Dendritic cell treated with granulocyte-macrophage colony-stimulating factor and Interleukin-4, amounts not matched to agents 40 ng/mL and 50 ng/mL, for 4 days (primary cell): ENCODE measurements around the gene DAG1.

Source experiments
- H3K27ac Mint-ChIP-seq: one replicate; pipeline ENCODE4 v1.8.0; 2022; ENCODE audit warnings: mild to moderate bottlenecking, mixed read lengths
- H3K27me3 Mint-ChIP-seq: one replicate; pipeline ENCODE4 v1.8.0; 2022; ENCODE audit warnings: mild to moderate bottlenecking, mixed read lengths
- H3K36me3 Mint-ChIP-seq: one replicate; pipeline ENCODE4 v1.8.0; 2022; ENCODE audit warnings: low read depth, mixed read lengths
- H3K4me1 Mint-ChIP-seq: one replicate; pipeline ENCODE4 v1.8.0; 2022; ENCODE audit warnings: low read depth, mixed read lengths
- H3K4me3 Mint-ChIP-seq: one replicate; pipeline ENCODE4 v1.8.0; 2022; ENCODE audit warnings: mild to moderate bottlenecking, moderate library complexity, mixed read lengths
- H3K9me3 Mint-ChIP-seq: one replicate; pipeline ENCODE4 v1.8.0; 2022; ENCODE audit warnings: mixed read lengths
- intact Hi-C: fragments of 100-400 bp; cut with micrococcal nuclease; formaldehyde crosslinking; loops from one replicate; pipeline ENCODE4 v1.15.0; 2022

The DAG1 gene

DNA sequence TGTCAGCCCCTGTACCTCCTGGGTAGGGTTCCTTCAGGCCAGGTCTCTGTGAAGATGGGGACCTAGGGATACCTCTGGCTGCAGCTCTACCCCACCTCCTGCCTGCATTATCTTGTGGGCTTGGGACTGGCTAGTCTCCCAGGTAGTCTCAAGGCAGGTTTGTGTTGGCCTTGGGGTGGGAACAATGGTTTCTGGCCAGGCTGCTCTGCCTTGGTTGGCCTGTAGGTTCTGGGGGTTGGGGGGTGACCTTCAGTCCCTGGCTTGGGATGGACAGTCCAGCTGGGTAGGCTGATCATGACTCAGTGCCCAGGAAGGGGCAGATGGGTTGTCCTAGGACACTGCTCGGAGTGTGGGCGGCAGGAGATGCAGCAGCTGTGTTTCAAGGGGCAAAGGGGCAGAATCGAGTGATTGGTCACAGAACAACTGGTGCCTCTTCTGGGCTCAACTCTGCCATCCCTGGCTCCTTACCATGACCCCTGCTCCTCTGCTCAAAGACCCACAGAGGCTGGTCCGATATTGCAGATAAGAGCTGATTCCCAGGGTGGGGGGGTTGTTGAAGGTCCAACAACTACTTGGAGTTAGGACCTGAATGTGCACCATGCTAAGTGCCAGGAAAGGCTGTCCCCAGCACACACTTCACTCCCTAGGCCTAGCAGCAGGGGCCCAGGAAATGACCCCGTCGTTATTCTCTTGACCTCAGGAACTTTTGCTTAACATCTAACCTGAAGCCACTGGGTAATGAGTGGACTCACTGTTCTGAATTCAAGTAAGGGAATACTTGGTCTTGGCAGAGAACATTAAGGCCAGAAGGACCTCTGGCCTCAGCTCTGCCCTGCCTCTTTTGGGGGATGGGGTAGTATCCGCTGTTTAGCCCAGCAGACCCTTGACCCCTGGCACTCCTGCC, 66.2 kb downstream of the DAG1 start:
- Mint-ChIP-seq H3K27ac (no peak overlapping the region), H3K27me3 (no peaks in the 10 kb centered on the region), H3K9me3 (no peaks in the 10 kb centered on the region), H3K4me1 (peaks cover 12% of the 10 kb centered on the region), H3K4me3 (no peak overlapping the region), H3K36me3 (peaks cover 30% of the 10 kb centered on the region)
- intact Hi-C loops: no loop called here

DNA sequence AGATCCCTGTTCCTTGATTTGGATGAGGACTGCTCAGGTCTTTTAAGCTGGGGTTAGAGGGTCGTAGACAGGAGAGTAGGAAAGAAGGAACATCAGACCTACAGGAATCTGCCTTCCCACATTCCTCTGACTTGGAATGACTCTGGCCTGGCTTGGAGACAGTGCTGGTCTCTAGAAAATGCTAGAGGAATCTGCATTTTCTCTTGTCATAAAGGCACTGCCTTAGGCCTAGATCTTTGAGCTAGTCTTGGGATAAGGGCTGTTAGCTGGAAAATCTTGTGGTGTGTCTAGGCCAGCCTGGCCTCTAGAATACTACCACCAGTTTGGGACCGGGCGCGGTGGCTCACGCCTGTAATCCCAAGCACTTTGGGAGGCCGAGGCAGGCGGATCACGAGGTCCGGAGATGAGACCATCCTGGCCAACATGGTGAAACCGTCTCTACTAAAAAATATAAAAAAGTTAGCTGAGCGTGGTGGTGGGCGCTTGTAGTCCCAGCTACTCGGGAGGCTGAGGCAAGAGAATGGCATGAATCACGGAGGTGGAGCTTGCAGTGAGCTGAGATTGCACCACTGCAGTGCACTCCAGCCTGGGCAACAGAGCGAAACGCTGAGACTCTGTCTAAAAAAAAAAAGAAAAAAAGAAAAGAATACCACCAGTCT, 66.9 kb downstream of the DAG1 start:
- peaks cover 4% of the 10 kb centered on the region for H3K27me3 Mint-ChIP-seq
- H3K4me1 Mint-ChIP-seq: peaks cover 12% of the 10 kb centered on the region
- peaks cover 22% of the 10 kb centered on the region for H3K36me3 Mint-ChIP-seq
- intact Hi-C loops: no loop called here
- H3K4me3 Mint-ChIP-seq: no peak overlapping the region
- H3K9me3 Mint-ChIP-seq: no peaks in the 10 kb centered on the region
- H3K27ac Mint-ChIP-seq: no peak overlapping the region

DNA sequence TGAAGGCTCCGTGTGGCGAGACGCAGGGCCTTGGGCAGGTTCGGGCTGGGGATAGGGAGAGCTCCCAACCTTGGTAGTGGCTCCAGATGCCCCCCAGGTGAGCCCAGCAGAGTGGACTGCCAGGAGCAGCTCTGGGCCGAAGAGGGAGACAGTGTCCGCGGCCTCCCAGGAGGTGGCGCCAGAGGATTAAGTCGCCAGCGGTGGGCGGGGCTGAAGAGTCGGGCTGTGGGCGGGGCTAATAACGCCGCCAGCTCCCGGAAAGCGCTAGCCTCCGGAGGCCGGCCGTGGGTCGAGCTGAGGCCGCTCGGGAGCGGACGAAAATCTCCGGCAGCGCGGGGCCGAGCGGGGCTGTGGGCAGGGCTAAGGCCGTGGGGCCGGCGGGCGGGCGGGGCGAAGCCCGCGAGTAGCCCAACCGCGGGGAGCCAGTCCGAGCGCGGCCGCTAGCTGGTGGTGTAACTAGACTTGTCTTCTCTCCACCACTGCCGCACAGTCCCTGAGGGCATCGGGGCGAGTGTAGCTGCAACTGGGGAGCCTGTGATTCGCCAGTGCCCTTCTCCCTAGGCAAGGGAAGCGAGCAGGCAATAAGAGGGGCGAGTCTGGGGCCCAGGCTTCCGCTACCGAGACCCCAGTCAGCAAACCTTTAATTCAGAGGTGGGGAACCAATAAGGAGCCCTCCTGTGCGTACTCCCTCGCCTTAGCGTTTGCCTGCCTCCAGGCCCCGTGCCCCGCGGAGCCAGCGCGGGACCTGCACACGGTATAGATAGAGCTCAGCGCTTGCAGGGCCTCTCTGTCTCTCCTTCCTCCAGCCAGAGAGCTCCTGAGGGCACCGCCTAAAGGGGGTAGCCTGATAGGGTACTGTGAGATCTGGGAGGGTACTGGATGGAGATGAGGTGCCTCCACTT, 69.8 kb downstream of the DAG1 start:
- H3K4me1 Mint-ChIP-seq: peaks cover 12% of the 10 kb centered on the region
- peak overlapping the region; percentile 70 for H3K4me3 Mint-ChIP-seq
- intact Hi-C loops: loop anchor here (1.0 kb wide), 1 partner anchor 131 kb away; no protein-coding TSS in a partner anchor
- peaks cover 19% of the 10 kb centered on the region for H3K27me3 Mint-ChIP-seq
- H3K9me3 Mint-ChIP-seq: no peaks in the 10 kb centered on the region
- peak overlapping the region; percentile 63 for H3K27ac Mint-ChIP-seq
- H3K36me3 Mint-ChIP-seq: no peaks in the 10 kb centered on the region

DNA sequence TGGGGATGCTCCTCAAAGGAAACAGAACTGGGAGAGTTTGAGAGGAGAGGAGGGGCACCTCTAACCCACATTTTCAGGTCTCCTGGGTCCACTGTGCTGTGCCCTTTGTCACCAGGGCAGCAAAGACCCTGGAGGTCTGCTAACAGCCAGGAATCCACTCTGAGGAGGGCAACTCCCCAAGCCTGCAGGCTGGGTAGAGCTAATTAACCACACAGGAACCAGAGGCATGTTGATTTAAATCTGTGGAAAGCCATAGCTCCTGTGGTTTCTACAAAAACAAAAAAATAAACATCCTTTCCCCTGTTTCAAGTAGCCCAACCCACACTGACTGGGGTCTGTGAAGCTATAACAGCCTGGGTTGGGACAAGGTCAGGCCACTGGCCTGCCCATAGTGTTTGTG, 82.0 kb downstream of the DAG1 start:
- Mint-ChIP-seq H3K4me1 (peaks cover 15% of the 10 kb centered on the region), H3K36me3 (no peaks in the 10 kb centered on the region), H3K4me3 (no peak overlapping the region), H3K27ac (no peak overlapping the region), H3K9me3 (no peaks in the 10 kb centered on the region), H3K27me3 (peaks cover 61% of the 10 kb centered on the region)
- intact Hi-C loops: no loop called here

DNA sequence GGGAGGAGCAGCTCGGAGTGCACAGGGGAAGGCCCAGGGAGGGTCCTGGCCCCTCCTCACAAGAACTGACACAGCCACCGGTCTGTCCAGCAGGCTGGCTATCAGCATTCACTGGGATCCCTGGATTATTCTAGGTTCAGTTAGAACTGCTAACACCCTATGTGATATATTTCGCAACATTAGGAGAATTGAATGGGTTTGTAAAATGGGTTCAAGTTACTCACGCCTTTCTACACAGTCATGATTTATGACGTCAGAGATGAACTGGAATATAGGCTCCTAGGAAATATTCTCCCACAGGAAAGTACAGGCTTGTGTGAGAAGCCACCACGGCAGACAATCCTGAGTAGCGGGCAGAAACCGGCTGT, 83.2 kb downstream of the DAG1 start:
- intact Hi-C loops: no loop called here

DNA sequence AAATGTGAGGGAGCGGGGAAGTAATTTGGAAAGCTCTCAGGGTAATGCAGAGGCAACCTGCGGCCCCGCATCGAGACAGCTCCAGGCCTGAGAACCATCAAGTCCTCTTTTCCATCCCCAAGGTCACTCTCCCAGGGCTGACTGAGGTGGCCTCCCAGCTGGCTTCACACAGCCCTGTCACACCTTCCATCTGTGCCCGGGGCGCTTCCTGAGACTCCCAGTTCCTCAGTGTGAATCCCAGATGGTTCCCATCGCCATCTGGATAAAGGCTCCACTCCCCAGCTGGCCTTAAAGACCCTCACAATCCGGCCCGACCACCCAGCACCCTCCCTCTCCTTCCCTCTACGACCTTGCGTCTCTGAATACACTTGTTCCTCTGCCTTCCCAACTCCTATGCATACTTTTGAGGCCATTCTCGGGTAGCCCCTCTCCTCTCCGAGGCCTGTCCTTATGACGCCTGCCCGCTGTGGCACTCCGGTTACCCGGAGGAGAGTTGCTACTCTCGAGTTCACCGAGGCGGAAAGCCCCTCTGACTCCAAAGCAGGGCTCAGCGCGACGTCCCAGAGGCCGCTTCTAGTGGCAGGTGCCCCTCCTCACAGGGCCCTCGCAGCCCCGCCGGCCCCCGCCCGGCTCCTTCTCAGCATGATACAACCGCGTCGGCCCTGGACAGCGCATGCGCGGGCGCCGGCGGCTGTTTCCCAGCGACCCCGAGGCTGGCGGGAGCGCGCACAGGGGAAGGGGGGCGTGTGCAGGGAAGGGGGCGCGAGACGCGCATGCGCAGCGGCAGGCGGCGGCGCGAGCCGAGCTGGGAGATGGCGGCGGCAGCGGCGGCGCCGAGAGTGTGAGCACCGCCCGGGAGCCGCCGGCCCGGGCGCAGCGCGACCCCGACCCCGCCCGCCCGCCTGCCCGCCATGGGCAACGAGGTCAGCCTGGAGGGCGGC, 83.9 kb downstream of the DAG1 start, which contains the start of gene BSN:
Gene BSN (plus strand): TSS at position 786 of the 941 bp plus-strand sequence. CDS start 126 bp downstream, at position 912.
- Mint-ChIP-seq H3K36me3 (no peaks in the 10 kb centered on the region), H3K27me3 (peaks cover 68% of the 10 kb centered on the region), H3K9me3 (no peaks in the 10 kb centered on the region), H3K4me1 (peaks cover 15% of the 10 kb centered on the region), H3K4me3 (peak within 1 kb of the TSS; percentile 70), H3K27ac (no peak within 1 kb of the TSS)
- intact Hi-C loops: no loop called here

More for the DNA sequence above, 83.2 kb downstream of the DAG1 start:
- Mint-ChIP-seq H3K4me3 (no peak overlapping the region), H3K4me1 (peaks cover 15% of the 10 kb centered on the region), H3K27ac (no peak overlapping the region), H3K9me3 (no peaks in the 10 kb centered on the region), H3K27me3 (peaks cover 67% of the 10 kb centered on the region), H3K36me3 (no peaks in the 10 kb centered on the region)

DNA sequence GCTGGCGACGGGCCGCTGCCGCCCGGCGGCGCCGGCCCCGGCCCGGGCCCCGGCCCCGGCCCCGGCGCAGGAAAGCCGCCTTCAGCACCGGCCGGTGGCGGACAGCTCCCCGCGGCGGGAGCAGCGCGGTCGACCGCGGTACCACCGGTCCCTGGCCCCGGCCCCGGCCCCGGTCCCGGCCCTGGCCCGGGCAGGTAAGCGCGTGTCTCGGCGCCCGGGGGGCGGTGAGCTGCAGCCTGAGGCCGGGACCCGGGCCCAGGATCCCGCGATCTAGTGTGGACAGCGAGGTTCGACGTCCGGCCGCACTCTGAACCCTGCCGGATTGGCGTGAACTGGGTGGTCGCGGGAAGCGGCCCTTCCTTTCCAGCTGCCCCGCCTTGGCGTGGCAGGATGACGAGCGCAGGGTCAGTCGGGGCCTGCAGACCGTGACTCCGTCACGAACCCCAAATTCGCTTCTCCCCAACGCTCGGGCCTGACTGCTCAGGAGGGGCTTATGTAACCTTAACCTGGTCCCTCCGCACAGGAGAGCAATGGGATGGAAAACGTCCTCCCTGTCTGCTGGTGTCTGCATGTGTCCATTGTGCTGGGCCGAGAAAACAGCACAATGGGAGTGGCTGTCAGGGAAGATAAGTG, 84.7 kb downstream of the DAG1 start:
- Mint-ChIP-seq H3K9me3 (no peaks in the 10 kb centered on the region), H3K4me1 (peaks cover 15% of the 10 kb centered on the region), H3K27ac (no peak overlapping the region), H3K27me3 (peaks cover 70% of the 10 kb centered on the region), H3K4me3 (no peak overlapping the region), H3K36me3 (no peaks in the 10 kb centered on the region)
- intact Hi-C loops: no loop called here

DNA sequence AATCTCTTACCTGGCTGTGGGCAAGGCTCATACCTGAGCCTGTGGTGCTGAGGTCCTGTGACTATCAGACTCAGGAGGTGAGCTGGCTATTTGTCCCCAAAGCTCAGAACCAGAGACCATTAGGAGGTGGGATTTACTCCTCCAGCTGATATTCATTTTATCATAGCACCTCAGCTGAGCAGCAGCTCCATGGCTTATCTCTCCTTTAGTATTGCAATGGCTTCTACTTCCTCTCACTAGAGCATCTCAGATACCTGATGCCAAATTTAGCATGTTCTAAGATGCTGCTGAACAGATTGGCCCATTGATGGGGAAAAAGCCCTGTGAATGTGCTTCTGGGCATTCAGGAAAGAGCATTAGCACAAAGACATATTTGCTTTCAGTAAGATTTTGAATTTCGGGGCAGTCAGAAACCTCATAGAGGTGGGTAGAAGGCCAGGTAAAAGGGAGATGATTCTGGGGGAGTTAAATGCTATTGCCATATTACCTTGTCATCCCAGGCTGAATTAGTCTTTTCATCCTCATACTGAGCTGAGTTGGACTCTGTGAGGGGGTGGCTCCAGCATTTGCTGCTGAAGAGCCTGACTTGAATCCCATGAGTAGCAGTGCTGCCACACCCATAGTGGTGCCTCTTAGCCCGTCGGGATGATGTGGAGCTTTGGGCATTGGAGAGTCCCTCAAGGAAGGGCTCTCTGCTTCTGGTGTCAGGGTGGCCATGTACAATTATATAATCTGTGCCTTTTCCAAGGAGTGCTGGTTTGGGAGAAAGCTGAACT, 86.6 kb downstream of the DAG1 start:
- Mint-ChIP-seq H3K4me1 (peaks cover 15% of the 10 kb centered on the region), H3K36me3 (no peaks in the 10 kb centered on the region), H3K4me3 (no peak overlapping the region), H3K27me3 (peaks cover 65% of the 10 kb centered on the region), H3K27ac (no peak overlapping the region), H3K9me3 (no peaks in the 10 kb centered on the region)
- intact Hi-C loops: no loop called here

DNA sequence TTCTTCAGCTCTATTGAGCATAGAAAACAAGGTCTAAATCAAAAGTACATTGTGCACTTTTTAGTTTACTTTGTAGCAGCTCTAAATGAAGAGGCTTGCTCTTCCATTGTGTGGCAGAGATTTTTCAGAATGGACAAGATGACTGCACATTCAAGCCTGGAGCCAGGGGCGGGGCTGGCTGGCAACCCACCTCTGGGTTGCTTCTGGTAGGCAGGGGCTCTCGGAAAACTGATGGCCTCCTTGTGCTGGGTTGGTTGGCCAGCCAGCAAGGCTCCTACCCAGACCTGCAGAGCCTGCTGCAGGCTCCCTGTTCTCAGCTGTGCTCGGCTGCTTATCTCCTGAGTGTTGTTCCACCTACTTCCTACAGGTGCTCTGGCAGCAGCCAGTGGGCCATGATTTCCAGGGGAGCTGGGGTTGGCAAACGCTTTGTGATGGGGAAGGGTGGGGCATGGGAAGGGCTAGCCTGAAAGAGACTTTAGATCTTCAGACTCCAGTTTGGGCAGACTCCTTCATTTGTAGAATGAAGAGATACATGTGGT, 93.0 kb downstream of the DAG1 start:
- H3K27ac Mint-ChIP-seq: no peak overlapping the region
- H3K4me1 Mint-ChIP-seq: no peaks in the 10 kb centered on the region
- H3K36me3 Mint-ChIP-seq: no peaks in the 10 kb centered on the region
- intact Hi-C loops: no loop called here
- H3K9me3 Mint-ChIP-seq: no peaks in the 10 kb centered on the region
- peaks cover 13% of the 10 kb centered on the region for H3K27me3 Mint-ChIP-seq
- no peak overlapping the region for H3K4me3 Mint-ChIP-seq

DNA sequence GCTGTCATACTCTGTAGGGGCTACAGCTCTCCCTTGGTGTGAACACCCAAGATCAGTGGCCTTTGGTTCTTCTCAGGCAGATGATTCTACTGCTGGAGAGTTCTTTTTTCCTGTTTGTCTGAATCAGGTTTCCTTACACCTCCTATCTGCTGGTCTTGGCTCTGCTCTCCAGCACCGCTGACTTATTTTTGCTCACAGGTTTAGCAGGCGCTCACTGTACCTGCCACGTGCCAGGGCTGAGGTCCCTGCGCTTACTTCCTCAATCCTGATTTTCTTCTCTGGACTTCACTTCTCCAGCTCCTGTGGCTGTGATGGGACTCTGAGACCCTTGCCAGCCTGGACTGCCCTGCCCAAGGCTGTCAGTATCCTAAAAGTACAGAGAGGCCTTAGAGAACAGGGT, 93.7 kb downstream of the DAG1 start:
- Mint-ChIP-seq H3K36me3 (no peaks in the 10 kb centered on the region), H3K9me3 (no peaks in the 10 kb centered on the region), H3K27me3 (peaks cover 12% of the 10 kb centered on the region), H3K4me1 (no peaks in the 10 kb centered on the region), H3K4me3 (no peak overlapping the region), H3K27ac (no peak overlapping the region)
- intact Hi-C loops: no loop called here

DNA sequence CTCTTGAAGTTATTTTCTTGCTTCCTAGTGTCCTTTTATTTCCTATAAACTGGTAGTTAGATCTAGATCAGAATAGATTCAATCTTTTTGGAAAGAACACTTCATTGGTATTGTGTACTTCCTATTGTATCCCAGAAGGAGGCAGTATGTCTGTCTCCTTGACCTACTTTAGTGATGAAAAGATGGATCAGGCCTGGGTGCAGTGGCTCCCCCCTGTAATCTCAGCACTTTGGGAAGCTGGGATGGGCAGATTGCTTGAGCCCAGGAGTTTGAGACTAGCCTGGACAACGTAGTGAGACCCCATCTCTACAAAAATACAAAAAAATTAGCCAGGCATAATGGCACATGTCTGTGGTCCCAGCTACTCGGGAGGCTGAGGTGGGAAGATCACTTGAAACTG, 96.2 kb downstream of the DAG1 start:
- no peaks in the 10 kb centered on the region for H3K9me3 Mint-ChIP-seq
- no peaks in the 10 kb centered on the region for H3K4me1 Mint-ChIP-seq
- no peak overlapping the region for H3K27ac Mint-ChIP-seq
- intact Hi-C loops: no loop called here
- no peaks in the 10 kb centered on the region for H3K36me3 Mint-ChIP-seq
- peaks cover 1% of the 10 kb centered on the region for H3K27me3 Mint-ChIP-seq
- no peak overlapping the region for H3K4me3 Mint-ChIP-seq

DNA sequence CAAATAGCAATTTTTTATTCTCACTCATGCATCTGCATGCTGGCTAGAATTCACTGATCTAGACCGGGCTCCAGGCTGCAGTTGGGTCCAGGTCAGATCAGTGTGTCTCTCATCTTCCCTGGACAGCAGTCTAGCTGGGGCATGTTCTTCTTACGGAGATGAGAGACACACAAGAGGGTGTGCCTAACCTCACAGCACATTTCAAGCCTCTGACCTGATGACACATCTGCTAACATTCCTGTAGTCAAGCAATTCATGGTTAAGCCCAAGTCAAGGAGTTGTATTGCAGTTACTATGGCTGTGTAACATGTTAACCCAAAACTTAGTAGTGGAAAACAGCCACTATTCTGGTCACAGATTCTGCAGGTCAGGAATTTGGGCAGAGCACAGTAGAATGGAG, 97.3 kb downstream of the DAG1 start:
- Mint-ChIP-seq H3K27ac (no peak overlapping the region), H3K27me3 (peaks cover 1% of the 10 kb centered on the region), H3K4me3 (no peak overlapping the region), H3K36me3 (no peaks in the 10 kb centered on the region), H3K9me3 (no peaks in the 10 kb centered on the region), H3K4me1 (no peaks in the 10 kb centered on the region)
- intact Hi-C loops: no loop called here
